Ishikawa (cell line): Measurements from ENCODE around the gene AUTS2.

Experiments used
- CEBPB ChIP-seq: IDR thresholded peaks from 2 replicates; pipeline ENCODE4 v1.6.1; 2012
- CREB1 ChIP-seq: IDR thresholded peaks from 2 replicates; pipeline ENCODE4 v1.6.1; 2012; ENCODE audit warnings: low read depth
- EGR1 ChIP-seq: IDR thresholded peaks from 2 replicates; pipeline ENCODE4 v1.6.1; 2012
- EP300 ChIP-seq: IDR thresholded peaks from 2 replicates; pipeline ENCODE4 v1.6.1; 2012; ENCODE audit warnings: borderline replicate concordance
- FOXM1 ChIP-seq: IDR thresholded peaks from 2 replicates; pipeline ENCODE4 v1.6.1; 2012; ENCODE audit warnings: low read depth, borderline replicate concordance
- NFIC ChIP-seq: IDR thresholded peaks from 2 replicates; pipeline ENCODE4 v1.6.1; 2012
- RAD21 ChIP-seq: IDR thresholded peaks from 2 replicates; pipeline ENCODE4 v1.6.1; 2012; ENCODE audit warnings: low read depth
- REST ChIP-seq: IDR thresholded peaks from 2 replicates; pipeline ENCODE4 v1.6.1; 2012; ENCODE audit warnings: low read depth, mild to moderate bottlenecking
- TAF1 ChIP-seq: IDR thresholded peaks from 2 replicates; pipeline ENCODE4 v1.6.1; 2012; ENCODE audit warnings: low read depth, mild to moderate bottlenecking
- TCF12 ChIP-seq: IDR thresholded peaks from 2 replicates; pipeline ENCODE4 v1.6.1; 2012; ENCODE audit warnings: low read depth
- TEAD4 ChIP-seq: IDR thresholded peaks from 2 replicates; pipeline ENCODE4 v1.6.1; 2012
- YY1 ChIP-seq: IDR thresholded peaks from 2 replicates; pipeline ENCODE4 v1.6.1; 2012; ENCODE audit warnings: low read depth
- ZBTB7A ChIP-seq: IDR thresholded peaks from 2 replicates; pipeline ENCODE4 v1.6.1; 2012; ENCODE audit warnings: low read depth
- TF ChIP-seq, protein P1 (sequence below): IDR thresholded peaks from 2 replicates; pipeline ENCODE4 v1.6.1; 2012
- TF ChIP-seq, protein P2 (sequence below): IDR thresholded peaks from 2 replicates; pipeline ENCODE4 v1.6.1; 2012

Gene AUTS2

GRCh38 chr7:69638674-69639073, 40.4 kb downstream of the AUTS2 start:
- TF ChIP-seq EP300 (no peak), TAF1 (no peak)

GRCh38 chr7:69640216-69640615, 41.9 kb downstream of the AUTS2 start:
- no peak for TF ChIP-seq ZBTB7A
- no peak for TF ChIP-seq RAD21
- no peak for TF ChIP-seq EGR1
- no peak for TF ChIP-seq TCF12
- no peak for TF ChIP-seq CREB1
- TF ChIP-seq YY1, result no peak
- TF ChIP-seq CEBPB, result no peak
- TF ChIP-seq, protein P1, sequence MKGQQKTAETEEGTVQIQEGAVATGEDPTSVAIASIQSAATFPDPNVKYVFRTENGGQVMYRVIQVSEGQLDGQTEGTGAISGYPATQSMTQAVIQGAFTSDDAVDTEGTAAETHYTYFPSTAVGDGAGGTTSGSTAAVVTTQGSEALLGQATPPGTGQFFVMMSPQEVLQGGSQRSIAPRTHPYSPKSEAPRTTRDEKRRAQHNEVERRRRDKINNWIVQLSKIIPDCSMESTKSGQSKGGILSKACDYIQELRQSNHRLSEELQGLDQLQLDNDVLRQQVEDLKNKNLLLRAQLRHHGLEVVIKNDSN, result no peak
- TF ChIP-seq, protein P2, sequence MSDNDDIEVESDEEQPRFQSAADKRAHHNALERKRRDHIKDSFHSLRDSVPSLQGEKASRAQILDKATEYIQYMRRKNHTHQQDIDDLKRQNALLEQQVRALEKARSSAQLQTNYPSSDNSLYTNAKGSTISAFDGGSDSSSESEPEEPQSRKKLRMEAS, result no peak
- no peak for TF ChIP-seq EP300
- no peak for TF ChIP-seq TEAD4
- TF ChIP-seq NFIC, result no peak
- TF ChIP-seq TAF1, result no peak
- TF ChIP-seq REST, result no peak
- TF ChIP-seq FOXM1, result no peak

GRCh38 chr7:69640925-69641594, 42.8 kb downstream of the AUTS2 start:
- TF ChIP-seq TAF1, result no peak
- TF ChIP-seq, protein P1, result no peak

GRCh38 chr7:69643265-69643664, 45.0 kb downstream of the AUTS2 start:
- no peak for TF ChIP-seq FOXM1
- no peak for TF ChIP-seq TCF12
- no peak for TF ChIP-seq ZBTB7A
- no peak for TF ChIP-seq EP300
- no peak for TF ChIP-seq CREB1
- no peak for TF ChIP-seq NFIC
- TF ChIP-seq TAF1, result no peak
- TF ChIP-seq, protein P1, result no peak
- no peak for TF ChIP-seq TEAD4
- no peak for TF ChIP-seq YY1
- no peak for TF ChIP-seq REST

GRCh38 chr7:69643708-69644445, 45.6 kb downstream of the AUTS2 start:
- TF ChIP-seq NFIC, result no peak
- TF ChIP-seq YY1, result no peak
- TF ChIP-seq CREB1, result no peak
- TF ChIP-seq EP300, result no peak
- TF ChIP-seq, protein P1, result no peak
- TF ChIP-seq CEBPB, result no peak
- TF ChIP-seq FOXM1, result no peak
- no peak for TF ChIP-seq RAD21
- TF ChIP-seq EGR1, result no peak
- TF ChIP-seq, protein P2, result no peak
